BLaER1 (cell line): ENCODE results near the gene GIGYF2.
A peak's percentile ranks its signal among the peaks of the same experiment; 100 is the strongest.
"Not testable (repeated sequence)": the region's sequence is repeated elsewhere in the genome, so short reads cannot be mapped to it uniquely, and the experiment has no call there.

Source experiments
- H3K27ac ChIP-seq: shearing (Covaris generic); formaldehyde crosslinking; 2 replicates; pipeline ENCODE4 v1.8.1; 2022
- H3K27me3 ChIP-seq: shearing (Covaris generic); formaldehyde crosslinking; 2 replicates; pipeline ENCODE4 v1.8.1; 2022
- H3K36me3 ChIP-seq: shearing (Covaris generic); formaldehyde crosslinking; 2 replicates; pipeline ENCODE4 v1.8.1; 2022
- H3K4me1 ChIP-seq: shearing (Covaris generic); formaldehyde crosslinking; 2 replicates; pipeline ENCODE4 v1.8.1; 2022
- H3K4me2 ChIP-seq: shearing (Covaris generic); formaldehyde crosslinking; 2 replicates; pipeline ENCODE4 v1.8.1; 2022
- H3K4me3 ChIP-seq: shearing (Covaris generic); formaldehyde crosslinking; 2 replicates; pipeline ENCODE4 v1.8.1; 2022
- H3K9ac ChIP-seq: shearing (Covaris generic); formaldehyde crosslinking; 2 replicates; pipeline ENCODE4 v1.8.1; 2022
- H3K9me3 ChIP-seq: shearing (Covaris generic); formaldehyde crosslinking; 2 replicates; pipeline ENCODE4 v1.8.1; 2022
- H4K20me1 ChIP-seq: shearing (Covaris generic); formaldehyde crosslinking; 2 replicates; pipeline ENCODE4 v1.8.1; 2022
- Cebpa-rat ChIP-seq: shearing (Covaris generic); IDR thresholded peaks from 2 replicates; pipeline ENCODE4 v1.8.1; 2022

The GIGYF2 gene

GRCh38 chr2:232688201-232688600 is 8.9 kb upstream of the GIGYF2 start:
- no peaks in the 10 kb centered on the region for H3K9me3 ChIP-seq
- H3K4me3 ChIP-seq, result no peak overlapping the region
- H3K4me2 ChIP-seq, result peak overlapping the region; percentile 42
- no peaks in the 10 kb centered on the region for H3K27me3 ChIP-seq
- no peak overlapping the region for H3K27ac ChIP-seq
- no peaks in the 10 kb centered on the region for H3K36me3 ChIP-seq
- H4K20me1 ChIP-seq, result no peaks in the 10 kb centered on the region
- no peak for TF ChIP-seq Cebpa-rat
- H3K4me1 ChIP-seq, result peaks cover 13% of the 10 kb centered on the region
- H3K9ac ChIP-seq, result no peak overlapping the region

GRCh38 chr2:232689152-232689910 is 7.8 kb upstream of the GIGYF2 start:
- Histone ChIP-seq H3K27ac (no peak overlapping the region), H3K27me3 (no peaks in the 10 kb centered on the region), H3K4me2 (no peak overlapping the region), H3K9me3 (no peaks in the 10 kb centered on the region), H3K4me3 (no peak overlapping the region), H3K9ac (no peak overlapping the region), H3K36me3 (no peaks in the 10 kb centered on the region), H4K20me1 (no peaks in the 10 kb centered on the region), H3K4me1 (peaks cover 13% of the 10 kb centered on the region)
- TF ChIP-seq Cebpa-rat, result no peak

- not testable (repeated sequence) for H3K27ac ChIP-seq, H4K20me1 ChIP-seq, H3K9ac ChIP-seq, H3K27me3 ChIP-seq, H3K9me3 ChIP-seq, H3K4me3 ChIP-seq, H3K4me2 ChIP-seq, H3K36me3 ChIP-seq
- H3K4me1 ChIP-seq, result peaks cover 13% of the 10 kb centered on the region
Observed at GRCh38 chr2:232691117-232691516, 6.0 kb upstream of the GIGYF2 start.

- Histone ChIP-seq H3K9me3 (no peaks in the 10 kb centered on the region), H3K4me2 (no peak overlapping the region), H3K4me3 (no peak overlapping the region), H3K4me1 (peaks cover 9% of the 10 kb centered on the region), H4K20me1 (peaks cover 6% of the 10 kb centered on the region; the same call in 1 of the 2 replicates), H3K27ac (no peak overlapping the region), H3K27me3 (no peaks in the 10 kb centered on the region), H3K36me3 (no peaks in the 10 kb centered on the region), H3K9ac (no peak overlapping the region)
- TF ChIP-seq Cebpa-rat, result no peak
Observed at GRCh38 chr2:232693344-232693743, 3.8 kb upstream of the GIGYF2 start.

- Histone ChIP-seq H3K36me3 (peaks cover 10% of the 10 kb centered on the region), H3K9me3 (no peaks in the 10 kb centered on the region), H3K4me1 (peaks cover 30% of the 10 kb centered on the region), H3K4me2 (peak overlapping the region; percentile 76), H3K27me3 (no peaks in the 10 kb centered on the region), H3K27ac (peak overlapping the region; percentile 31; the same call in 1 of the 2 replicates), H3K9ac (peak overlapping the region; percentile 54; the same call in 1 of the 2 replicates), H4K20me1 (peaks cover 33% of the 10 kb centered on the region), H3K4me3 (peak overlapping the region; percentile 95)
- no peak for TF ChIP-seq Cebpa-rat
Observed at GRCh38 chr2:232696609-232697058, 497 bp upstream of the GIGYF2 start.

GRCh38 chr2:232697807-232698110 is 628 bp downstream of the GIGYF2 start:
- Histone ChIP-seq H3K9ac (peak overlapping the region; percentile 94), H4K20me1 (peaks cover 45% of the 10 kb centered on the region), H3K9me3 (no peaks in the 10 kb centered on the region), H3K4me2 (peak overlapping the region; percentile 83), H3K27ac (peak overlapping the region; percentile 93), H3K4me3 (peak overlapping the region; percentile 95), H3K27me3 (no peaks in the 10 kb centered on the region), H3K4me1 (peaks cover 30% of the 10 kb centered on the region), H3K36me3 (peaks cover 21% of the 10 kb centered on the region)
- TF ChIP-seq Cebpa-rat, result no peak

- H3K36me3 ChIP-seq, result peaks cover 30% of the 10 kb centered on the region
- peaks cover 53% of the 10 kb centered on the region for H4K20me1 ChIP-seq
- no peaks in the 10 kb centered on the region for H3K9me3 ChIP-seq
- H3K4me1 ChIP-seq, result peaks cover 30% of the 10 kb centered on the region
- no peak overlapping the region for H3K27ac ChIP-seq
- peak overlapping the region; percentile 95 for H3K4me3 ChIP-seq
- H3K4me2 ChIP-seq, result peak overlapping the region; percentile 83
- no peak for TF ChIP-seq Cebpa-rat
- H3K9ac ChIP-seq, result peak overlapping the region; percentile 94
- no peaks in the 10 kb centered on the region for H3K27me3 ChIP-seq
Observed at GRCh38 chr2:232698556-232699091, 1.5 kb downstream of the GIGYF2 start.

GRCh38 chr2:232699110-232699509 is 2.0 kb downstream of the GIGYF2 start:
- no peak overlapping the region for H3K27ac ChIP-seq
- H3K9ac ChIP-seq, result peak overlapping the region; percentile 94; the same call in 1 of the 2 replicates
- TF ChIP-seq Cebpa-rat, result no peak

GRCh38 chr2:232700154-232700553 is 3.0 kb downstream of the GIGYF2 start:
- peak overlapping the region; percentile 83 for H3K4me2 ChIP-seq
- H3K9ac ChIP-seq, result no peak overlapping the region
- no peaks in the 10 kb centered on the region for H3K27me3 ChIP-seq
- peaks cover 30% of the 10 kb centered on the region for H3K4me1 ChIP-seq
- H3K9me3 ChIP-seq, result no peaks in the 10 kb centered on the region
- TF ChIP-seq Cebpa-rat, result no peak
- no peak overlapping the region for H3K27ac ChIP-seq
- H4K20me1 ChIP-seq, result peaks cover 68% of the 10 kb centered on the region
- H3K4me3 ChIP-seq, result no peak overlapping the region
- peaks cover 44% of the 10 kb centered on the region for H3K36me3 ChIP-seq

More at GRCh38 chr2:232699110-232699509, 2.0 kb downstream of the GIGYF2 start:
- Histone ChIP-seq H3K9me3 (no peaks in the 10 kb centered on the region), H4K20me1 (peaks cover 58% of the 10 kb centered on the region), H3K4me3 (peak overlapping the region; percentile 95), H3K27me3 (no peaks in the 10 kb centered on the region), H3K4me1 (peaks cover 30% of the 10 kb centered on the region), H3K4me2 (peak overlapping the region; percentile 83), H3K36me3 (peaks cover 35% of the 10 kb centered on the region)

- no peak overlapping the region for H3K9ac ChIP-seq
- no peak overlapping the region for H3K27ac ChIP-seq
- peaks cover 93% of the 10 kb centered on the region for H3K36me3 ChIP-seq
- TF ChIP-seq Cebpa-rat, result no peak
- H3K4me3 ChIP-seq, result no peak overlapping the region
- no peaks in the 10 kb centered on the region for H3K4me1 ChIP-seq
- H3K9me3 ChIP-seq, result peaks cover 22% of the 10 kb centered on the region
- H3K4me2 ChIP-seq, result no peak overlapping the region
- H4K20me1 ChIP-seq, result peaks cover 84% of the 10 kb centered on the region
- H3K27me3 ChIP-seq, result no peaks in the 10 kb centered on the region
Observed at GRCh38 chr2:232707076-232707475, 9.9 kb downstream of the GIGYF2 start.
